ENCODE results near the gene RFX8.

GRCh38 chr2:101383016-101383541, 91.8 kb downstream of the RFX8 start:
- TF ChIP-seq SUZ12 (IDR thresholded peaks at IDR 0.05) (no peak), FOXM1 (IDR thresholded peaks at IDR 0.05; ENCODE audit: borderline replicate concordance) (no peak), ARNT (IDR thresholded peaks at IDR 0.05) (no peak), FOXA1 (IDR thresholded peaks at IDR 0.05) (no peak), BHLHE40 (IDR thresholded peaks at IDR 0.05; ENCODE audit: borderline replicate concordance) (no peak), SP1 (IDR thresholded peaks at IDR 0.05) (no peak), ELF4 (IDR thresholded peaks at IDR 0.05) (no peak), TARDBP (IDR thresholded peaks at IDR 0.05) (no peak), FOXK2 (IDR thresholded peaks at IDR 0.05) (no peak)
- TF ChIP-seq, protein P1, sequence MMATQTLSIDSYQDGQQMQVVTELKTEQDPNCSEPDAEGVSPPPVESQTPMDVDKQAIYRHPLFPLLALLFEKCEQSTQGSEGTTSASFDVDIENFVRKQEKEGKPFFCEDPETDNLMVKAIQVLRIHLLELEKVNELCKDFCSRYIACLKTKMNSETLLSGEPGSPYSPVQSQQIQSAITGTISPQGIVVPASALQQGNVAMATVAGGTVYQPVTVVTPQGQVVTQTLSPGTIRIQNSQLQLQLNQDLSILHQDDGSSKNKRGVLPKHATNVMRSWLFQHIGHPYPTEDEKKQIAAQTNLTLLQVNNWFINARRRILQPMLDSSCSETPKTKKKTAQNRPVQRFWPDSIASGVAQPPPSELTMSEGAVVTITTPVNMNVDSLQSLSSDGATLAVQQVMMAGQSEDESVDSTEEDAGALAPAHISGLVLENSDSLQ (IDR thresholded peaks at IDR 0.05): no peak
